GM23338 (cell line): ENCODE measurements around the gene SH3D19. TPM values are rescaled to one million over a fixed set of nuclear protein-coding genes. Genes with fewer than 3 reads are reported as not detected.

Experiments used
- ATAC-seq: fragments of 200-7000 bp; cut with Tn5 transposase; 3 replicates; pipeline ENCODE4 v1.9.1; 2020
- DNase-seq: peaks from one replicate; pipeline ENCODE4 v3.0.0-alpha.2; 2015; ENCODE audit warnings: low spot score
- H2AFZ ChIP-seq: fragments of 200-600 bp; sonication (generic); 2 replicates; pipeline ENCODE4 v1.8.0; 2016; ENCODE audit warnings: antibody characterized with exemption, mild to moderate bottlenecking, moderate library complexity
- H3F3A ChIP-seq: fragments of 200-600 bp; sonication (generic); replicated peaks from 2 replicates; pipeline ENCODE4 v1.8.0; 2017; ENCODE audit warnings: antibody characterized with exemption, mixed run types, low read depth
- H3K27ac ChIP-seq: fragments of 200-600 bp; sonication (generic); 2 replicates; pipeline ENCODE4 v1.6.1; 2016; ENCODE audit warnings: low read depth
- H3K27me3 ChIP-seq: fragments of 200-600 bp; sonication (generic); 2 replicates; pipeline ENCODE4 v1.8.0; 2016; ENCODE audit warnings: mild to moderate bottlenecking, mixed run types, moderate library complexity; ENCODE audit not compliant: insufficient read depth
- H3K36me3 ChIP-seq: fragments of 200-600 bp; sonication (generic); 2 replicates; pipeline ENCODE4 v1.8.0; 2016; ENCODE audit warnings: mild to moderate bottlenecking; ENCODE audit not compliant: insufficient read depth
- H3K4me1 ChIP-seq: fragments of 200-600 bp; sonication (generic); 2 replicates; pipeline ENCODE4 v1.8.0; 2016; ENCODE audit warnings: mild to moderate bottlenecking, moderate library complexity; ENCODE audit not compliant: insufficient read depth
- H3K4me2 ChIP-seq: fragments of 200-600 bp; sonication (generic); 2 replicates; pipeline ENCODE4 v1.7.1; 2017; ENCODE audit warnings: mixed run types
- H3K4me3 ChIP-seq: fragments of 200-600 bp; sonication (generic); 2 replicates; pipeline ENCODE4 v1.6.1; 2016; ENCODE audit warnings: mixed run types
- H3K79me2 ChIP-seq: fragments of 200-600 bp; sonication (generic); replicated peaks from 2 replicates; pipeline ENCODE4 v1.8.0; 2017; ENCODE audit warnings: mild to moderate bottlenecking; ENCODE audit not compliant: insufficient read depth
- H3K9me2 ChIP-seq: fragments of 200-600 bp; sonication (generic); 2 replicates; pipeline ENCODE4 v1.8.0; 2017; ENCODE audit not compliant: insufficient read depth
- H4K20me1 ChIP-seq: fragments of 200-600 bp; sonication (generic); replicated peaks from 2 replicates; pipeline ENCODE4 v1.8.0; 2017; ENCODE audit warnings: mild to moderate bottlenecking; ENCODE audit not compliant: insufficient read depth
- H3K27ac Mint-ChIP-seq: 2 replicates; pipeline ENCODE4 v1.8.0; 2020; ENCODE audit warnings: inconsistent platforms, mild to moderate bottlenecking, moderate library complexity, mixed read lengths
- H3K27me3 Mint-ChIP-seq: 3 replicates; pipeline ENCODE4 v1.8.0; 2022; ENCODE audit warnings: low read depth, mild to moderate bottlenecking, moderate library complexity, mixed read lengths, inconsistent platforms; ENCODE audit not compliant: insufficient read depth, poor library complexity
- H3K36me3 Mint-ChIP-seq: 3 replicates; pipeline ENCODE4 v1.8.0; 2021; ENCODE audit warnings: low read depth, mild to moderate bottlenecking, inconsistent platforms, moderate library complexity, mixed read lengths
- H3K4me1 Mint-ChIP-seq: 3 replicates; pipeline ENCODE4 v1.8.0; 2020; ENCODE audit warnings: mild to moderate bottlenecking, inconsistent platforms, mixed read lengths
- H3K4me3 Mint-ChIP-seq: 3 replicates; pipeline ENCODE4 v1.8.0; 2021; ENCODE audit warnings: moderate library complexity, mild to moderate bottlenecking, inconsistent platforms, mixed read lengths
- H3K9me3 Mint-ChIP-seq: 3 replicates; pipeline ENCODE4 v1.8.0; 2020; ENCODE audit warnings: moderate library complexity, mild to moderate bottlenecking, inconsistent platforms, mixed read lengths
- JUNB ChIP-seq: IDR thresholded peaks from one replicate; pipeline ENCODE4 v1.6.1; 2016; ENCODE audit warnings: antibody characterized with exemption; ENCODE audit not compliant: unreplicated experiment
- NANOG ChIP-seq: IDR thresholded peaks from 2 replicates; pipeline ENCODE4 v1.6.1; 2016; ENCODE audit warnings: antibody characterized with exemption, borderline replicate concordance
- STAT1 ChIP-seq: IDR thresholded peaks from one replicate; pipeline ENCODE4 v1.6.1; 2016; ENCODE audit warnings: antibody characterized with exemption; ENCODE audit not compliant: unreplicated experiment
- ZNF114 ChIP-seq: fragments of 250-450 bp; sonication (Bioruptor Pico); IDR thresholded peaks from 2 replicates; pipeline ENCODE4 v1.5.0; 2020; ENCODE audit warnings: mild to moderate bottlenecking, moderate library complexity
- ZNF331 ChIP-seq: fragments of 250-450 bp; sonication (Bioruptor Pico); IDR thresholded peaks from 2 replicates; pipeline ENCODE4 v1.5.0; 2020; ENCODE audit warnings: low read depth, mild to moderate bottlenecking, moderate library complexity
- polyA plus RNA-seq: library from polyadenylated mRNA; unstranded; fragments of >200 nt; fragmentation: Nextera tagmentation; extraction: Ambion mirVana; gene quantifications from 2 replicates; pipeline ENCODE4 v1.2.1, GENCODE V29; 2016
- total RNA-seq: library from RNA; depleted of rRNA; stranded (reverse); fragments of >200 nt; shearing (Covaris generic); gene quantifications from 2 replicates; pipeline ENCODE4 v1.2.3, GENCODE V29; 2014
- TF ChIP-seq, protein P1 (sequence below): IDR thresholded peaks from one replicate; pipeline ENCODE4 v1.6.1; 2018; ENCODE audit warnings: antibody characterized with exemption; ENCODE audit not compliant: unreplicated experiment
- TF ChIP-seq, protein P2 (sequence below), 2 experiments: fragments of 200-600 bp in 1 of 2; sonication (generic) in 1 of 2; conservative IDR thresholded peaks; 2 replicates each; pipeline versions ENCODE4 v1.5.1 to v1.6.1; 2016 to 2017; ENCODE audit warnings: antibody characterized with exemption in 2 of 2, low read depth in 2 of 2, mild to moderate bottlenecking in 2 of 2, moderate library complexity in 1 of 2
- TF ChIP-seq, protein P3 (sequence below): IDR thresholded peaks from 2 replicates; pipeline ENCODE4 v1.6.1; 2016; ENCODE audit warnings: antibody characterized with exemption
- TF ChIP-seq, protein P4 (sequence below): fragments of 250-450 bp; sonication (Bioruptor Pico); IDR thresholded peaks from 2 replicates; pipeline ENCODE4 v1.5.0; 2020; ENCODE audit warnings: mild to moderate bottlenecking, moderate library complexity

SH3D19 gene
- total and polyA plus RNA-seq, 2 experiments from 2014 or later, result 25.3 to 57.4 TPM

DNA sequence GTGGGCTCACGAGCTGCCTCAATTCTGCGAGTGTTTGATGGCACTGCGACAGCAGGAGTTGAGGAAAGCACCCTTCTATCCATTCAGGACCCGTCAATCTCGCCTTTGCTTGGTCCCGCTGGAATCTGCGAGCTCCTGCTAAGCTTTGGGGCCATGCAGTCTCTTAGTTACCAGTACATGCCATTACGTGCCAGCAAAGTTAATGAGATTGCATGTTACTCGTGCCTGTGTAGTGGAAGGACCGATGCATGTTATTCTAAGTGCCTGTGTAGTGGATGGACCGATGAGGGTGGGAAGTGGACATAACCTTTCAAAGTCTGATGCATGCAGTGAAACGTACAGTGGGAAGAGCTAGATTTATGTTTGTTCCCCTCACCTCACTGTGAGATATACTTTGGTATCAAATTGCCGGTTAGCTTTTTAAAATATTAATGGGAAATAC lies 225.4 kb downstream of the SH3D19 start (continued):
- TF ChIP-seq, protein P1, sequence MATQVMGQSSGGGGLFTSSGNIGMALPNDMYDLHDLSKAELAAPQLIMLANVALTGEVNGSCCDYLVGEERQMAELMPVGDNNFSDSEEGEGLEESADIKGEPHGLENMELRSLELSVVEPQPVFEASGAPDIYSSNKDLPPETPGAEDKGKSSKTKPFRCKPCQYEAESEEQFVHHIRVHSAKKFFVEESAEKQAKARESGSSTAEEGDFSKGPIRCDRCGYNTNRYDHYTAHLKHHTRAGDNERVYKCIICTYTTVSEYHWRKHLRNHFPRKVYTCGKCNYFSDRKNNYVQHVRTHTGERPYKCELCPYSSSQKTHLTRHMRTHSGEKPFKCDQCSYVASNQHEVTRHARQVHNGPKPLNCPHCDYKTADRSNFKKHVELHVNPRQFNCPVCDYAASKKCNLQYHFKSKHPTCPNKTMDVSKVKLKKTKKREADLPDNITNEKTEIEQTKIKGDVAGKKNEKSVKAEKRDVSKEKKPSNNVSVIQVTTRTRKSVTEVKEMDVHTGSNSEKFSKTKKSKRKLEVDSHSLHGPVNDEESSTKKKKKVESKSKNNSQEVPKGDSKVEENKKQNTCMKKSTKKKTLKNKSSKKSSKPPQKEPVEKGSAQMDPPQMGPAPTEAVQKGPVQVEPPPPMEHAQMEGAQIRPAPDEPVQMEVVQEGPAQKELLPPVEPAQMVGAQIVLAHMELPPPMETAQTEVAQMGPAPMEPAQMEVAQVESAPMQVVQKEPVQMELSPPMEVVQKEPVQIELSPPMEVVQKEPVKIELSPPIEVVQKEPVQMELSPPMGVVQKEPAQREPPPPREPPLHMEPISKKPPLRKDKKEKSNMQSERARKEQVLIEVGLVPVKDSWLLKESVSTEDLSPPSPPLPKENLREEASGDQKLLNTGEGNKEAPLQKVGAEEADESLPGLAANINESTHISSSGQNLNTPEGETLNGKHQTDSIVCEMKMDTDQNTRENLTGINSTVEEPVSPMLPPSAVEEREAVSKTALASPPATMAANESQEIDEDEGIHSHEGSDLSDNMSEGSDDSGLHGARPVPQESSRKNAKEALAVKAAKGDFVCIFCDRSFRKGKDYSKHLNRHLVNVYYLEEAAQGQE, result no peak
- TF ChIP-seq NANOG (no peak), JUNB (no peak), ZNF114 (CRISPR knock-in tag) (no peak), ZNF331 (no peak), STAT1 (no peak)
- TF ChIP-seq, protein P2, sequence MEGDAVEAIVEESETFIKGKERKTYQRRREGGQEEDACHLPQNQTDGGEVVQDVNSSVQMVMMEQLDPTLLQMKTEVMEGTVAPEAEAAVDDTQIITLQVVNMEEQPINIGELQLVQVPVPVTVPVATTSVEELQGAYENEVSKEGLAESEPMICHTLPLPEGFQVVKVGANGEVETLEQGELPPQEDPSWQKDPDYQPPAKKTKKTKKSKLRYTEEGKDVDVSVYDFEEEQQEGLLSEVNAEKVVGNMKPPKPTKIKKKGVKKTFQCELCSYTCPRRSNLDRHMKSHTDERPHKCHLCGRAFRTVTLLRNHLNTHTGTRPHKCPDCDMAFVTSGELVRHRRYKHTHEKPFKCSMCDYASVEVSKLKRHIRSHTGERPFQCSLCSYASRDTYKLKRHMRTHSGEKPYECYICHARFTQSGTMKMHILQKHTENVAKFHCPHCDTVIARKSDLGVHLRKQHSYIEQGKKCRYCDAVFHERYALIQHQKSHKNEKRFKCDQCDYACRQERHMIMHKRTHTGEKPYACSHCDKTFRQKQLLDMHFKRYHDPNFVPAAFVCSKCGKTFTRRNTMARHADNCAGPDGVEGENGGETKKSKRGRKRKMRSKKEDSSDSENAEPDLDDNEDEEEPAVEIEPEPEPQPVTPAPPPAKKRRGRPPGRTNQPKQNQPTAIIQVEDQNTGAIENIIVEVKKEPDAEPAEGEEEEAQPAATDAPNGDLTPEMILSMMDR (conservative IDR thresholded peaks at IDR 0.05; ENCODE audit: low read depth in 2 of 2), result no peak
- TF ChIP-seq, protein P3, sequence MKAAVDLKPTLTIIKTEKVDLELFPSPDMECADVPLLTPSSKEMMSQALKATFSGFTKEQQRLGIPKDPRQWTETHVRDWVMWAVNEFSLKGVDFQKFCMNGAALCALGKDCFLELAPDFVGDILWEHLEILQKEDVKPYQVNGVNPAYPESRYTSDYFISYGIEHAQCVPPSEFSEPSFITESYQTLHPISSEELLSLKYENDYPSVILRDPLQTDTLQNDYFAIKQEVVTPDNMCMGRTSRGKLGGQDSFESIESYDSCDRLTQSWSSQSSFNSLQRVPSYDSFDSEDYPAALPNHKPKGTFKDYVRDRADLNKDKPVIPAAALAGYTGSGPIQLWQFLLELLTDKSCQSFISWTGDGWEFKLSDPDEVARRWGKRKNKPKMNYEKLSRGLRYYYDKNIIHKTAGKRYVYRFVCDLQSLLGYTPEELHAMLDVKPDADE, result no peak

DNA sequence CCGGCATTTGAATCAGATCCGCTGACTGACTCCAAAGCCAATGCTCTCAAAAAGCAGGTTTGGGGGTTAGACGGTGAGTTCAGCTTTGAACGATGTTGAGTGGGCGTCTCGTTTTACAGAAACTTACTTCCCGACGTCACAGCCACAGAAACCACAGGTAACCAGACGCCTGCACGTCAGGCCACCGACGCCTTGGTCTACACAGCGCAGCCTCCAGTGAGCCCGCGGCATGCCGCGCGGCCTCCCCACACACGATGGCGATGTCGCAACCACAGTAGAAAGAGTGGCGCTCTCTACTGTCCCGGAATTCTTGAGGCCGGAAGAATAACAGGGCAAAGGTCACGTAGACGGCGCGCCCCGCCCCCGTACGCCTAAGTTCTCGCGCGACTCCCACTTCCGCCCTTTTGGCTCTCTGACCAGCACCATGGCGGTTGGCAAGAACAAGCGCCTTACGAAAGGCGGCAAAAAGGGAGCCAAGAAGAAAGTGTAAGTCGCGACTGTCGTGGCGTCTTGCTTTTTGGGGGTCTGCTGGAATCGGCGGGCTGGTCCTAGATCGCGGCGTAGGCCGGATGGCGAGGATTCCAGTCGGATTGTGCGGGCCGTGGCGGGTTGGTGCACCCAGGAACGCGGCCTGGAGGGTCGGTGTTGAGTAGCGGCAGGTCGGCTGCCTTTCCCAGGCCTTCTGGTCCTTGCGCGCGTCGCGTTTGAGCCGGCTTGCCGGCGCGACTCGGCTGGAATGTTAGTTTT lies 226.0 kb downstream of the SH3D19 start, which contains the start of gene RPS3A:
RPS3A (plus strand) TSS at position 400 of the 747 bp plus-strand sequence; CDS start at position 425, 25 bp downstream.
- Histone ChIP-seq H3K4me1 (peaks cover 23% of the 10 kb centered on the region), H3K27ac (peak within 1 kb of the TSS; percentile 90), H3K4me2 (peak within 1 kb of the TSS; percentile 87), H3K36me3 (peaks cover 46% of the 10 kb centered on the region), H3K27me3 (no peaks in the 10 kb centered on the region), H3K9me2 (no peaks in the 10 kb centered on the region), H3K4me3 (peak within 1 kb of the TSS; percentile 100), H4K20me1 (peaks cover 36% of the 10 kb centered on the region), H3K79me2 (peaks cover 44% of the 10 kb centered on the region), H3F3A (peaks cover 33% of the 10 kb centered on the region), H2AFZ (peak within 1 kb of the TSS; percentile 95)
- H3K27ac Mint-ChIP-seq, result peak within 1 kb of the TSS; percentile 100
- DNase-seq, result peak; percentile 98
- peak within 1 kb of the TSS; percentile 98 for H3K4me3 Mint-ChIP-seq
- no peaks in the 10 kb centered on the region for H3K9me3 Mint-ChIP-seq
- ATAC-seq, result peak; percentile 95
- peaks cover 15% of the 10 kb centered on the region; the same call in 2 of the 3 replicates for H3K4me1 Mint-ChIP-seq
- H3K27me3 Mint-ChIP-seq, result peaks cover 18% of the 10 kb centered on the region
- peaks cover 51% of the 10 kb centered on the region for H3K36me3 Mint-ChIP-seq
- TF ChIP-seq, protein P3, result peak; percentile 97
- TF ChIP-seq, protein P4, sequence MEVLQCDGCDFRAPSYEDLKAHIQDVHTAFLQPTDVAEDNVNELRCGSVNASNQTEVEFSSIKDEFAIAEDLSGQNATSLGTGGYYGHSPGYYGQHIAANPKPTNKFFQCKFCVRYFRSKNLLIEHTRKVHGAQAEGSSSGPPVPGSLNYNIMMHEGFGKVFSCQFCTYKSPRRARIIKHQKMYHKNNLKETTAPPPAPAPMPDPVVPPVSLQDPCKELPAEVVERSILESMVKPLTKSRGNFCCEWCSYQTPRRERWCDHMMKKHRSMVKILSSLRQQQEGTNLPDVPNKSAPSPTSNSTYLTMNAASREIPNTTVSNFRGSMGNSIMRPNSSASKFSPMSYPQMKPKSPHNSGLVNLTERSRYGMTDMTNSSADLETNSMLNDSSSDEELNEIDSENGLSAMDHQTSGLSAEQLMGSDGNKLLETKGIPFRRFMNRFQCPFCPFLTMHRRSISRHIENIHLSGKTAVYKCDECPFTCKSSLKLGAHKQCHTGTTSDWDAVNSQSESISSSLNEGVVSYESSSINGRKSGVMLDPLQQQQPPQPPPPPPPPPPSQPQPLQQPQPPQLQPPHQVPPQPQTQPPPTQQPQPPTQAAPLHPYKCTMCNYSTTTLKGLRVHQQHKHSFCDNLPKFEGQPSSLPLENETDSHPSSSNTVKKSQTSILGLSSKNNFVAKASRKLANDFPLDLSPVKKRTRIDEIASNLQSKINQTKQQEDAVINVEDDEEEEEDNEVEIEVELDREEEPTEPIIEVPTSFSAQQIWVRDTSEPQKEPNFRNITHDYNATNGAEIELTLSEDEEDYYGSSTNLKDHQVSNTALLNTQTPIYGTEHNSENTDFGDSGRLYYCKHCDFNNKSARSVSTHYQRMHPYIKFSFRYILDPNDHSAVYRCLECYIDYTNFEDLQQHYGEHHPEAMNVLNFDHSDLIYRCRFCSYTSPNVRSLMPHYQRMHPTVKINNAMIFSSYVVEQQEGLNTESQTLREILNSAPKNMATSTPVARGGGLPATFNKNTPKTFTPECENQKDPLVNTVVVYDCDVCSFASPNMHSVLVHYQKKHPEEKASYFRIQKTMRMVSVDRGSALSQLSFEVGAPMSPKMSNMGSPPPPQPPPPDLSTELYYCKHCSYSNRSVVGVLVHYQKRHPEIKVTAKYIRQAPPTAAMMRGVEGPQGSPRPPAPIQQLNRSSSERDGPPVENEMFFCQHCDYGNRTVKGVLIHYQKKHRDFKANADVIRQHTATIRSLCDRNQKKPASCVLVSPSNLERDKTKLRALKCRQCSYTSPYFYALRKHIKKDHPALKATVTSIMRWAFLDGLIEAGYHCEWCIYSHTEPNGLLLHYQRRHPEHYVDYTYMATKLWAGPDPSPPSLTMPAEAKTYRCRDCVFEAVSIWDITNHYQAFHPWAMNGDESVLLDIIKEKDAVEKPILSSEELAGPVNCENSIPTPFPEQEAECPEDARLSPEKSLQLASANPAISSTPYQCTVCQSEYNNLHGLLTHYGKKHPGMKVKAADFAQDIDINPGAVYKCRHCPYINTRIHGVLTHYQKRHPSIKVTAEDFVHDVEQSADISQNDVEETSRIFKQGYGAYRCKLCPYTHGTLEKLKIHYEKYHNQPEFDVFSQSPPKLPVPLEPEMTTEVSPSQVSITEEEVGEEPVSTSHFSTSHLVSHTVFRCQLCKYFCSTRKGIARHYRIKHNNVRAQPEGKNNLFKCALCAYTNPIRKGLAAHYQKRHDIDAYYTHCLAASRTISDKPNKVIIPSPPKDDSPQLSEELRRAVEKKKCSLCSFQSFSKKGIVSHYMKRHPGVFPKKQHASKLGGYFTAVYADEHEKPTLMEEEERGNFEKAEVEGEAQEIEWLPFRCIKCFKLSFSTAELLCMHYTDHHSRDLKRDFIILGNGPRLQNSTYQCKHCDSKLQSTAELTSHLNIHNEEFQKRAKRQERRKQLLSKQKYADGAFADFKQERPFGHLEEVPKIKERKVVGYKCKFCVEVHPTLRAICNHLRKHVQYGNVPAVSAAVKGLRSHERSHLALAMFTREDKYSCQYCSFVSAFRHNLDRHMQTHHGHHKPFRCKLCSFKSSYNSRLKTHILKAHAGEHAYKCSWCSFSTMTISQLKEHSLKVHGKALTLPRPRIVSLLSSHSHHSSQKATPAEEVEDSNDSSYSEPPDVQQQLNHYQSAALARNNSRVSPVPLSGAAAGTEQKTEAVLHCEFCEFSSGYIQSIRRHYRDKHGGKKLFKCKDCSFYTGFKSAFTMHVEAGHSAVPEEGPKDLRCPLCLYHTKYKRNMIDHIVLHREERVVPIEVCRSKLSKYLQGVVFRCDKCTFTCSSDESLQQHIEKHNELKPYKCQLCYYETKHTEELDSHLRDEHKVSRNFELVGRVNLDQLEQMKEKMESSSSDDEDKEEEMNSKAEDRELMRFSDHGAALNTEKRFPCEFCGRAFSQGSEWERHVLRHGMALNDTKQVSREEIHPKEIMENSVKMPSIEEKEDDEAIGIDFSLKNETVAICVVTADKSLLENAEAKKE (CRISPR knock-in tag), result no peak
- no peak for TF ChIP-seq ZNF114 (CRISPR knock-in tag)
